K562 (cell line): ENCODE results near the gene ZBTB2. TPM values are rescaled to one million over a fixed set of nuclear protein-coding genes. Genes with fewer than 3 reads are reported as not detected.

Experiments
- ARID1B ChIP-seq: fragments of 450-650 bp; IDR thresholded peaks from 2 replicates; pipeline ENCODE4 v1.6.1; 2016; ENCODE audit warnings: antibody characterized with exemption, mild to moderate bottlenecking, inconsistent platforms
- DNMT1 ChIP-seq: fragments of 450-650 bp; IDR thresholded peaks from 2 replicates; pipeline ENCODE4 v1.6.1; 2016; ENCODE audit warnings: antibody characterized with exemption, mild to moderate bottlenecking
- ETV5 ChIP-seq: sonication (generic); formaldehyde crosslinking; IDR thresholded peaks from 2 replicates; pipeline ENCODE4 v1.4.0; 2020; ENCODE audit warnings: low read depth, mild to moderate bottlenecking, missing genetic modification reagents
- FOSL1 ChIP-seq: fragments of 200-800 bp; sonication (Bioruptor generic); conservative IDR thresholded peaks from 2 replicates; pipeline ENCODE4 v1.6.1; 2016; ENCODE audit warnings: missing genetic modification characterization, missing compliant biosample characterization
- NFIX ChIP-seq: fragments of 250-450 bp; sonication (Bioruptor Pico); IDR thresholded peaks from 2 replicates; pipeline ENCODE4 v1.4.0; 2020; ENCODE audit warnings: low read depth, mild to moderate bottlenecking, moderate library complexity
- POLR2B ChIP-seq: fragments of 450-650 bp; IDR thresholded peaks from 2 replicates; pipeline ENCODE4 v1.6.1; 2018; ENCODE audit warnings: low read depth; ENCODE audit not compliant: partially characterized antibody
- RBFOX2 ChIP-seq: fragments of 200-400 bp; formaldehyde crosslinking; IDR thresholded peaks from 2 replicates; pipeline ENCODE4 v1.6.1; 2017; ENCODE audit warnings: low read depth, mild to moderate bottlenecking, low read length, moderate library complexity
- TRIM28 ChIP-seq: fragments of 450-650 bp; IDR thresholded peaks from 2 replicates; pipeline ENCODE4 v1.6.1; 2017
- YY1 ChIP-seq, 3 experiments: IDR thresholded peaks; 2 replicates each; pipeline ENCODE4 v1.6.1; 2011; ENCODE audit warnings: low read length in 2 of 3, mild to moderate bottlenecking in 2 of 3, moderate library complexity in 2 of 3, borderline replicate concordance in 1 of 3, control low read depth in 1 of 3, low read depth in 1 of 3; ENCODE audit not compliant: insufficient read depth in 3 of 3, insufficient replicate concordance in 2 of 3, control insufficient read depth in 1 of 3, insufficient read length in 1 of 3; ENCODE audit errors: extremely low read depth in 1 of 3
- ZNF12 ChIP-seq: sonication (generic); formaldehyde crosslinking; IDR thresholded peaks from 2 replicates; pipeline ENCODE4 v1.4.0; 2020; ENCODE audit warnings: mild to moderate bottlenecking, missing genetic modification reagents
- ZNF134 ChIP-seq: fragments of 250-450 bp; sonication (Bioruptor Pico); conservative IDR thresholded peaks from 2 replicates; pipeline ENCODE4 v1.4.0; 2020
- ZNF324 ChIP-seq: fragments of 250-450 bp; sonication (Bioruptor Pico); IDR thresholded peaks from 2 replicates; pipeline ENCODE4 v1.4.0; 2020; ENCODE audit warnings: mild to moderate bottlenecking
- ZNF644 ChIP-seq: fragments of 200-800 bp; sonication (Bioruptor generic); IDR thresholded peaks from 2 replicates; pipeline ENCODE4 v1.6.1; 2016; ENCODE audit warnings: low read depth, missing genetic modification characterization, missing compliant biosample characterization
- ZNF780A ChIP-seq: fragments of 250-450 bp; sonication (Bioruptor Pico); IDR thresholded peaks from 2 replicates; pipeline ENCODE4 v1.5.0; 2021; ENCODE audit warnings: mild to moderate bottlenecking
- ZSCAN32 ChIP-seq: fragments of 450-650 bp; formaldehyde crosslinking; IDR thresholded peaks from 2 replicates; pipeline ENCODE4 v1.4.0; 2020; ENCODE audit warnings: mild to moderate bottlenecking, moderate library complexity
- polyA plus RNA-seq, 8 experiments: library from polyadenylated mRNA; depleted of rRNA in 4 of 8; stranded (reverse) in 5 of 8; unstranded in 3 of 8; fragments of >200 nt; fragmentation: Nextera tagmentation in 2 of 8; fragmentation: Illumina TruSeq in 1 of 8; extraction: Ambion mirVana in 2 of 8; extraction: Trizol in 1 of 8; gene quantifications; 2 replicates each; pipeline versions ENCODE4 v1.2.1 to v1.2.3, GENCODE V29; 2011 to 2014; ENCODE audit warnings: inconsistent platforms in 1 of 8, missing spikeins in 1 of 8
- total RNA-seq, 7 experiments: library from RNA; depleted of rRNA in 6 of 7; stranded (reverse); fragments of >200 nt in 6 of 7; fragmentation: Illumina TruSeq in 2 of 7; extraction: Trizol in 2 of 7; gene quantifications; 2 replicates each; pipeline versions ENCODE4 v1.2.1 to v1.2.3, GENCODE V29; 2011 to 2021; ENCODE audit warnings: low replicate concordance in 1 of 7
- TF ChIP-seq, protein P1 (sequence below): fragments of 250-450 bp; sonication (Bioruptor Pico); IDR thresholded peaks from 2 replicates; pipeline ENCODE4 v1.4.0; 2020; ENCODE audit warnings: mild to moderate bottlenecking, moderate library complexity
- TF ChIP-seq, protein P2 (sequence below): sonication (generic); formaldehyde crosslinking; IDR thresholded peaks from 2 replicates; pipeline ENCODE4 v1.8.0; 2022; ENCODE audit warnings: mild to moderate bottlenecking, missing genetic modification reagents
- TF ChIP-seq, protein P3 (sequence below), 3 experiments: fragments of 200-800 bp in 1 of 3; fragments of 250-450 bp in 1 of 3; fragments of 450-650 bp in 1 of 3; sonication (Bioruptor Pico) in 1 of 3; sonication (Bioruptor generic) in 1 of 3; formaldehyde crosslinking in 1 of 3; IDR thresholded peaks; 2 replicates each; pipeline versions ENCODE4 v1.6.1 to v1.8.0; 2016 to 2022; ENCODE audit warnings: mild to moderate bottlenecking in 2 of 3, missing genetic modification characterization in 2 of 3, missing compliant biosample characterization in 1 of 3, moderate library complexity in 1 of 3

Gene ZBTB2
- total and polyA plus RNA-seq, 9 of the 15 experiments (the other 6 are each of a cell fraction or from before 2014, with no cell fraction given), result 5.1 to 26.2 (median 16.4) TPM

DNA sequence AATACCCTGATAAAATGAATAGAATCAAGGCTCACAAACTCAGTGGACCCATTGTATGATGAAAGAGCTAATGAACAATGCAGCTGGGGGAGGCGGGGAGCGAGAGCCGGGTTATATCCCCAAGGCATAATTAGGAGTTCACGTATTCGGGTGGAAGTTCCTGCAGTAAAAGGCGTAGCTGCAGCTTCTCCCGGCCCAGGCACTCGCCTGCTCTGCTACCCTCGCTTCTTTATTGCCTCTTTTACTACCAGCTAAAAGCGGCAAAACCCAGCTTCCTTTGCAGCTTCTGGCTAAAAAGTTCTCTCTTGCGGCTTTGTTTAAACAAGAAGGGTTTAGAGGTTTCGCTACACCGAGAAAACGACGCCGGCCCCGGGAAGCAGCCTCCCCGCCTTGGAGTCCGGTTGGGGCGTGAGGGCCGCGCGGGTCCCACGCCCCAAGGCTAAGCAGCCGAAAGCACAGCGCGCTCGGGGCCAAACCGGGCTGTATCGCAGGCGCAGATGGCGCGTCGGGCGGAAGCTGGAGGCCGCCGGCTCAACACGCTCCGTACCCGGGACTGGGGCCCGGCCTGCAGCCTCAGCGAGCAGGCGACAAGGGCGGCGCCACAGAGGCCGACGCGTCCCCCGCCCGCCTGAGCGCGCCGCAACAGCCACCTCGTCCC lies 1.6 kb downstream of the ZBTB2 start (continued):
- TF ChIP-seq ETV5 (CRISPR knock-in tag) (no peak), ZNF644 (tag) (peak; percentile 56), ARID1B (peak; percentile 45; the same call in 1 of the 2 replicates), ZNF780A (CRISPR knock-in tag) (no peak), FOSL1 (tag) (0 out of 2 replicates have a peak, but pooled peaks have one; percentile 9), ZNF12 (CRISPR knock-in tag) (peak; percentile 60; the same call in 1 of the 2 replicates), NFIX (CRISPR knock-in tag) (no peak), ZNF134 (CRISPR knock-in tag) (no peak), YY1 (IDR thresholded peaks at IDR 0.05; ENCODE audit: borderline replicate concordance in 1 of 3, control insufficient read depth in 1 of 3, extremely low read depth in 1 of 3, insufficient read depth in 3 of 3, insufficient read length in 1 of 3, insufficient replicate concordance in 2 of 3, low read depth in 1 of 3, low read length in 2 of 3) (peak in 2 of 3 experiments; percentile 71 to 75), TRIM28 (peak; percentile 47; the same call in 1 of the 2 replicates), ZSCAN32 (CRISPR knock-in tag) (0 out of 2 replicates have a peak, but pooled peaks have one; percentile 25), RBFOX2 (peak; percentile 95), POLR2B (peak; percentile 91), ZNF324 (CRISPR knock-in tag) (0 out of 2 replicates have a peak, but pooled peaks have one; percentile 12), DNMT1 (no peak)
- TF ChIP-seq, protein P1, sequence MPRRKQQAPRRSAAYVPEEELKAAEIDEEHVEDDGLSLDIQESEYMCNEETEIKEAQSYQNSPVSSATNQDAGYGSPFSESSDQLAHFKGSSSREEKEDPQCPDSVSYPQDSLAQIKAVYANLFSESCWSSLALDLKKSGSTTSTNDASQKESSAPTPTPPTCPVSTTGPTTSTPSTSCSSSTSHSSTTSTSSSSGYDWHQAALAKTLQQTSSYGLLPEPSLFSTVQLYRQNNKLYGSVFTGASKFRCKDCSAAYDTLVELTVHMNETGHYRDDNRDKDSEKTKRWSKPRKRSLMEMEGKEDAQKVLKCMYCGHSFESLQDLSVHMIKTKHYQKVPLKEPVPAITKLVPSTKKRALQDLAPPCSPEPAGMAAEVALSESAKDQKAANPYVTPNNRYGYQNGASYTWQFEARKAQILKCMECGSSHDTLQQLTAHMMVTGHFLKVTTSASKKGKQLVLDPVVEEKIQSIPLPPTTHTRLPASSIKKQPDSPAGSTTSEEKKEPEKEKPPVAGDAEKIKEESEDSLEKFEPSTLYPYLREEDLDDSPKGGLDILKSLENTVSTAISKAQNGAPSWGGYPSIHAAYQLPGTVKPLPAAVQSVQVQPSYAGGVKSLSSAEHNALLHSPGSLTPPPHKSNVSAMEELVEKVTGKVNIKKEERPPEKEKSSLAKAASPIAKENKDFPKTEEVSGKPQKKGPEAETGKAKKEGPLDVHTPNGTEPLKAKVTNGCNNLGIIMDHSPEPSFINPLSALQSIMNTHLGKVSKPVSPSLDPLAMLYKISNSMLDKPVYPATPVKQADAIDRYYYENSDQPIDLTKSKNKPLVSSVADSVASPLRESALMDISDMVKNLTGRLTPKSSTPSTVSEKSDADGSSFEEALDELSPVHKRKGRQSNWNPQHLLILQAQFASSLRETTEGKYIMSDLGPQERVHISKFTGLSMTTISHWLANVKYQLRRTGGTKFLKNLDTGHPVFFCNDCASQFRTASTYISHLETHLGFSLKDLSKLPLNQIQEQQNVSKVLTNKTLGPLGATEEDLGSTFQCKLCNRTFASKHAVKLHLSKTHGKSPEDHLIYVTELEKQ (CRISPR knock-in tag), result no peak
- TF ChIP-seq, protein P2, sequence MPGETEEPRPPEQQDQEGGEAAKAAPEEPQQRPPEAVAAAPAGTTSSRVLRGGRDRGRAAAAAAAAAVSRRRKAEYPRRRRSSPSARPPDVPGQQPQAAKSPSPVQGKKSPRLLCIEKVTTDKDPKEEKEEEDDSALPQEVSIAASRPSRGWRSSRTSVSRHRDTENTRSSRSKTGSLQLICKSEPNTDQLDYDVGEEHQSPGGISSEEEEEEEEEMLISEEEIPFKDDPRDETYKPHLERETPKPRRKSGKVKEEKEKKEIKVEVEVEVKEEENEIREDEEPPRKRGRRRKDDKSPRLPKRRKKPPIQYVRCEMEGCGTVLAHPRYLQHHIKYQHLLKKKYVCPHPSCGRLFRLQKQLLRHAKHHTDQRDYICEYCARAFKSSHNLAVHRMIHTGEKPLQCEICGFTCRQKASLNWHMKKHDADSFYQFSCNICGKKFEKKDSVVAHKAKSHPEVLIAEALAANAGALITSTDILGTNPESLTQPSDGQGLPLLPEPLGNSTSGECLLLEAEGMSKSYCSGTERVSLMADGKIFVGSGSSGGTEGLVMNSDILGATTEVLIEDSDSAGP (CRISPR knock-in tag), result no peak
- TF ChIP-seq, protein P3, sequence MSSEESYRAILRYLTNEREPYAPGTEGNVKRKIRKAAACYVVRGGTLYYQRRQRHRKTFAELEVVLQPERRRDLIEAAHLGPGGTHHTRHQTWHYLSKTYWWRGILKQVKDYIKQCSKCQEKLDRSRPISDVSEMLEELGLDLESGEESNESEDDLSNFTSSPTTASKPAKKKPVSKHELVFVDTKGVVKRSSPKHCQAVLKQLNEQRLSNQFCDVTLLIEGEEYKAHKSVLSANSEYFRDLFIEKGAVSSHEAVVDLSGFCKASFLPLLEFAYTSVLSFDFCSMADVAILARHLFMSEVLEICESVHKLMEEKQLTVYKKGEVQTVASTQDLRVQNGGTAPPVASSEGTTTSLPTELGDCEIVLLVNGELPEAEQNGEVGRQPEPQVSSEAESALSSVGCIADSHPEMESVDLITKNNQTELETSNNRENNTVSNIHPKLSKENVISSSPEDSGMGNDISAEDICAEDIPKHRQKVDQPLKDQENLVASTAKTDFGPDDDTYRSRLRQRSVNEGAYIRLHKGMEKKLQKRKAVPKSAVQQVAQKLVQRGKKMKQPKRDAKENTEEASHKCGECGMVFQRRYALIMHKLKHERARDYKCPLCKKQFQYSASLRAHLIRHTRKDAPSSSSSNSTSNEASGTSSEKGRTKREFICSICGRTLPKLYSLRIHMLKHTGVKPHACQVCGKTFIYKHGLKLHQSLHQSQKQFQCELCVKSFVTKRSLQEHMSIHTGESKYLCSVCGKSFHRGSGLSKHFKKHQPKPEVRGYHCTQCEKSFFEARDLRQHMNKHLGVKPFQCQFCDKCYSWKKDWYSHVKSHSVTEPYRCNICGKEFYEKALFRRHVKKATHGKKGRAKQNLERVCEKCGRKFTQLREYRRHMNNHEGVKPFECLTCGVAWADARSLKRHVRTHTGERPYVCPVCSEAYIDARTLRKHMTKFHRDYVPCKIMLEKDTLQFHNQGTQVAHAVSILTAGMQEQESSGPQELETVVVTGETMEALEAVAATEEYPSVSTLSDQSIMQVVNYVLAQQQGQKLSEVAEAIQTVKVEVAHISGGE (CRISPR knock-in tag; IDR thresholded peaks at IDR 0.05), result peak in 2 of 3 experiments; percentile 28 to 44; a peak in 2 of 6 replicates
